Stimulated activated CD8-positive, alpha-beta memory T cell treated with anti-CD3 and anti-CD28 coated beads, Interleukin-4, amount 100 ng/mL, for 48 hours (primary cell): Measurements from ENCODE around the gene CLPTM1.
A peak's percentile ranks its signal among the peaks of the same experiment; 100 is the strongest.
"Not testable (repeated sequence)": the region's sequence is repeated elsewhere in the genome, so short reads cannot be mapped to it uniquely, and the experiment has no call there.

Experiments
- DNase-seq: peaks from one replicate; pipeline ENCODE4 v3.0.0-alpha.2; 2020

CLPTM1 gene

GRCh38 chr19:44985445-44985844, 30.3 kb downstream of the CLPTM1 start:
- DNase-seq = no peak

DNA sequence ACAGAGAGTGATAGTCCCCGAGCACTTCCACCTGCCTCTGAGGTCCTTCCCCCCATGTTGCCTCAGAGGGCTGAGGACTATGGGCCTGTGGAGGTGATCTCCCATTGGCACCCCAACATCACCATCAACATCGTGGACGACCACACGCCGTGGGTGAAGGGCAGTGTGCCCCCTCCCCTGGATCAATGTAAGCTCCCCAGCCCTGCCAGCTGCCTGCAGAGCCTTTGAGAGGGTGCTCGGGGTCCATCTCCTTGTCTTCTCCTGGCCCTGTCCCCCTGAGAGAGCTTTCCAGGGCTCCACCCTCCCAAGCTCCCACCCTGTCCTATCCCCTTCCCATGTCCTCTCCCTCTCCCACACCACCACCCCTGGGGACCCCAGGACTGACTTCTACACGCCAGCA, 31.2 kb downstream of the CLPTM1 start:
- no peak for DNase-seq

DNA sequence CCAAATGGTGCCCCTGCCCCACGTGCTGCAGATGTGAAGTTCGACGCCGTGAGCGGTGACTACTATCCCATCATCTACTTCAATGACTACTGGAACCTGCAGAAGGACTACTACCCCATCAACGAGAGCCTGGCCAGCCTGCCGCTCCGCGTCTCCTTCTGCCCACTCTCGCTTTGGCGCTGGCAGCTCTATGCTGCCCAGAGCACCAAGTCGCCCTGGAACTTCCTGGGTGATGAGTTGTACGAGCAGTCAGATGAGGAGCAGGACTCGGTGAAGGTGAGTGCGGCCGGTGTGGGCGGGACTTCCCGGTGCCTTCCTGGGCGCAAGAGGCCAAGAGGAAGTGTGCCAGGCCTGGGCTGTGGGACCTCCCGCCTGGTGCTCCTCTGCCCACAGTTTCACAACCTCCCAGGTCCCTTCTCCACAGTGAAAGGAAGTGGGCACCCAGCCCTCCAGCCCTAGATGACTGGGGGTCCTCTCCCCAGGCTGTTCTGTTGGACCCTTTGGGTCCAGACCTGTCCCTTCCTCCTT, 32.0 kb downstream of the CLPTM1 start:
- DNase-seq = no peak

GRCh38 chr19:44988273-44988672, 33.1 kb downstream of the CLPTM1 start:
- DNase-seq = no peak

- peak; percentile 79 for DNase-seq
These were observed 33.8 kb downstream of the CLPTM1 start for GRCh38 chr19:44988896-44989556.

GRCh38 chr19:44990459-44990858, 35.3 kb downstream of the CLPTM1 start:
- DNase-seq = no peak

DNA sequence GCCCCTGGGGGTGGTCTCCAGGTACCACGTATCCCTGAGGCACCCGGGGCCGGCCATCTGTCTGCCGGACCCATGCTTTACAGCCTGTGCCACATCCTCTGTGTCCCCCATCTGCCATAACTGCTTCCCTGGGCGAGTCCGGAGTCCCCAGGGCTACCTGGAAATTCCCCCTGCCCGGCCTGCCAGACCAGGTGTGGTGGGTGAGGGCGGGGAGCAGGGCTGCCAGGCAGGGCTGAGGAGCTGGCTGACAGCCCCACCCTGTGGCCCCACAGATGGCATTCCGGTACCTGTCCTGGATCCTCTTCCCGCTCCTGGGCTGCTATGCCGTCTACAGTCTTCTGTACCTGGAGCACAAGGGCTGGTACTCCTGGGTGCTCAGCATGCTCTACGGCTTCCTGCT, 35.8 kb downstream of the CLPTM1 start:
- DNase-seq = no peak

- DNase-seq = no peak
These were observed 37.4 kb downstream of the CLPTM1 start for GRCh38 chr19:44992336-44993163.

- no peak for DNase-seq
These were observed 38.3 kb downstream of the CLPTM1 start for GRCh38 chr19:44993526-44993925.

DNA sequence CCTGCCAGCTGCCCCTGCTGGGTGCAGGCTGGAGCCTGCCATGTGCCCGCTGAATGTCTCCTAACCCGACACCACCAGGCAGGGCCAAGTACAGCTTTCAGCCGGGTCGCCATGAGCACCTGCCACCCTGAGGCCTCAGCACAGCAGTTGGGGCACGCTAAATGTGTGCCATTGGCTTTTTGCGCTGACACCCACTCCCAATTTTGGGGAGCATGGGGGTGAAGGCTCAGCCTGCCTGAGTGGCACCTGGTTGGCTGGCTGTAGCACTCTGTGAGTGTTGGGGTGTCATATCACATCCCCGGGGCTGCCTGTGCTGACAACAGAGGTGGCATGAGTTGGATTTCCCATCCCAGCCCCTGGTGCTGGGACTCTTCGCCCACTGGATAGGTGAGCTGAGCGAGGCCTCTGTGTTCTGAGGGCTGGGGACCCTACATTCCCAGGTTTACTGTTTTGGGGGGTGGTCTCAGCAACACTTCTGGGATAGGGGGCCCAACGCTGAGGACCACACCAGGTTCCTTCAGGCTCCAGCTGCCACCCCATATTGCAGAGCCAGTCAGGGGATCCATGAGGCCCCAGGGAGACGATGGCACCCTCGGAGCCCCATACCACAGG, 38.9 kb downstream of the CLPTM1 start:
- DNase-seq = no peak

- no peak for DNase-seq
These were observed 42.8 kb downstream of the CLPTM1 start for GRCh38 chr19:44998025-44998424.

- DNase-seq = not testable (repeated sequence)
These were observed 44.1 kb downstream of the CLPTM1 start for GRCh38 chr19:44999131-44999925.

DNA sequence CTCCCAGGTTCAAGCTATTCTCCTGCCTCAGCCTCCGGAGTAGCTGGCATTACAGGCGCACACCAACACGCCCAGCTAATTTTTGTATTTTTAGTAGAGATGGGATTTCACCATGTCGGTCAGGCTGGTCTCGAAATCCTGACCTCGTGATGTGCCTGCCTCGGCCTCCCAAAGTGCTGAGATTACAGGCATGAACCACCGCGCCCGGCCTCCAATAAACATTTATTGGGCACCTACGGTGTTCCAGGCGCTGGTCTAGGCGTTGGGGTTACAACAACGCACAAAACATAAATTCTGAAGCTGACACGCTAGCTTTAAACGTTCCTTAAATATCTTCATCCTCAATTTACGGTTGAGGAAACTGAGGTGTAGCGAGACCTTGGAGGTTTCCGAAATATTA, 45.5 kb downstream of the CLPTM1 start:
- not testable (repeated sequence) for DNase-seq

- peak; percentile 99 for DNase-seq
These were observed 46.0 kb downstream of the CLPTM1 start, which contains the start of gene RELB for GRCh38 chr19:45001087-45001739. Gene RELB, plus strand, starts transcription at chr19:45001464. Its CDS starts 116 bp downstream, at chr19:45001580.

- no peak for DNase-seq
These were observed 48.3 kb downstream of the CLPTM1 start for GRCh38 chr19:45003485-45003884.

GRCh38 chr19:45005787-45006186, 50.6 kb downstream of the CLPTM1 start:
- no peak for DNase-seq

- no peak for DNase-seq
These were observed 53.4 kb downstream of the CLPTM1 start for GRCh38 chr19:45008552-45008951.

GRCh38 chr19:45009625-45010255, 54.6 kb downstream of the CLPTM1 start:
- no peak for DNase-seq

DNA sequence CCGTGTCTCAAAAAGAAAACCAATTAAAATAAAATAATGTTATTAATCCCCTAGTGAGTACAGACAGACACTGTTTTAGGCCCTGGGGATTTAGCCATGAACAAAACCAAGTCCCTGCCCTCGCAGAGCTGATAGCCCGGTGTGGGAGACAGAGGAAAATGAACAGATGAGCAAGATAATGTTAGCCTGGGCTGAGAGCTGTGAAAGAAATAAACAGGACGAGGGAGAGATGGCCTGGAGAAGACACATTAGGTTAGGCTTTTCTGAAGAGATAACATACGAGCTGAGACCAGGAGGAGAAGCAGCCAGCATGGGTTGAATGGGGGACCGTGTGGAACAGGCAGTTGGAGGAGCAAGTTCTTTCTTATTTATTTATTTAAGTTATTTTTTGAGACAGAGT, 55.1 kb downstream of the CLPTM1 start:
- DNase-seq = no peak

DNA sequence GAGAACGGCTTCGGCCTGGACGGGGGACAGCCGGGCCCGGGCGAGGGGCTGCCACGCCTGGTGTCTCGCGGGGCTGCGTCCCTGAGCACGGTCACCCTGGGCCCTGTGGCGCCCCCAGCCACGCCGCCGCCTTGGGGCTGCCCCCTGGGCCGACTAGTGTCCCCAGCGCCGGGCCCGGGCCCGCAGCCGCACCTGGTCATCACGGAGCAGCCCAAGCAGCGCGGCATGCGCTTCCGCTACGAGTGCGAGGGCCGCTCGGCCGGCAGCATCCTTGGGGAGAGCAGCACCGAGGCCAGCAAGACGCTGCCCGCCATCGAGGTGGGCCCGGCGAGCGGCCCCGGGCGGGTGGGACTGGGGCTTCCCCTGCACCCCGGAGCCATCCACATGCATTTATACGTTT, 56.8 kb downstream of the CLPTM1 start:
- DNase-seq = no peak
